SK-N-MC (cell line): ENCODE results near the gene HMCN1.

ENCODE experiments used
- EZH2 ChIP-seq: fragments of 200-600 bp; sonication (generic); IDR thresholded peaks from one replicate; pipeline ENCODE4 v1.6.1; 2017; ENCODE audit warnings: antibody characterized with exemption
- POLR2AphosphoS5 ChIP-seq: IDR thresholded peaks from 2 replicates; pipeline ENCODE4 v1.6.1; 2012; ENCODE audit warnings: mild to moderate bottlenecking, low read depth, low read length, borderline replicate concordance

- TF ChIP-seq EZH2 (no peak), POLR2AphosphoS5 (no peak)
Observed at GRCh38 chr1:185972096-185972850, 238.1 kb downstream of the HMCN1 start.
